GM12874 (cell line): ENCODE results near the gene CEP128.
A peak's percentile ranks its signal among the peaks of the same experiment; 100 is the strongest.

Experiments
- CTCF ChIP-seq: IDR thresholded peaks from 2 replicates; pipeline ENCODE4 v1.5.1; 2011; ENCODE audit warnings: low read depth, mild to moderate bottlenecking, control low read depth, low read length, moderate library complexity; ENCODE audit not compliant: insufficient read depth

The CEP128 gene

GRCh38 chr14:80607430-80608190 is 333.9 kb downstream of the CEP128 start:
- TF ChIP-seq CTCF, result no peak

GRCh38 chr14:80606347-80606772 is 335.2 kb downstream of the CEP128 start:
- no peak for TF ChIP-seq CTCF

- no peak for TF ChIP-seq CTCF
Measured at GRCh38 chr14:80605536-80605935, 336.0 kb downstream of the CEP128 start.

GRCh38 chr14:80602946-80603345 is 338.6 kb downstream of the CEP128 start:
- TF ChIP-seq CTCF, result no peak

GRCh38 chr14:80587096-80587724 is 354.3 kb downstream of the CEP128 start:
- TF ChIP-seq CTCF, result peak; percentile 29; the same call in 1 of the 2 replicates

- TF ChIP-seq CTCF, result no peak
Measured at GRCh38 chr14:80586131-80586530, 355.4 kb downstream of the CEP128 start.

GRCh38 chr14:80585506-80585835 is 356.1 kb downstream of the CEP128 start:
- no peak for TF ChIP-seq CTCF
